ENCODE results near the gene RET.

GRCh38 chr10:43059336-43059720, 17.5 kb upstream of the RET start:
- TF ChIP-seq SUZ12 (IDR thresholded peaks at IDR 0.05; ENCODE audit: extremely low read depth, insufficient read depth, insufficient read length) (no peak), YY1 (IDR thresholded peaks at IDR 0.05; ENCODE audit: insufficient read depth, insufficient read length) (no peak), ZNF274 (IDR thresholded peaks at IDR 0.05; ENCODE audit: low read depth, low read length) (no peak)
